Measurements from ENCODE around the gene ABCF3.

ABCF3 gene

DNA sequence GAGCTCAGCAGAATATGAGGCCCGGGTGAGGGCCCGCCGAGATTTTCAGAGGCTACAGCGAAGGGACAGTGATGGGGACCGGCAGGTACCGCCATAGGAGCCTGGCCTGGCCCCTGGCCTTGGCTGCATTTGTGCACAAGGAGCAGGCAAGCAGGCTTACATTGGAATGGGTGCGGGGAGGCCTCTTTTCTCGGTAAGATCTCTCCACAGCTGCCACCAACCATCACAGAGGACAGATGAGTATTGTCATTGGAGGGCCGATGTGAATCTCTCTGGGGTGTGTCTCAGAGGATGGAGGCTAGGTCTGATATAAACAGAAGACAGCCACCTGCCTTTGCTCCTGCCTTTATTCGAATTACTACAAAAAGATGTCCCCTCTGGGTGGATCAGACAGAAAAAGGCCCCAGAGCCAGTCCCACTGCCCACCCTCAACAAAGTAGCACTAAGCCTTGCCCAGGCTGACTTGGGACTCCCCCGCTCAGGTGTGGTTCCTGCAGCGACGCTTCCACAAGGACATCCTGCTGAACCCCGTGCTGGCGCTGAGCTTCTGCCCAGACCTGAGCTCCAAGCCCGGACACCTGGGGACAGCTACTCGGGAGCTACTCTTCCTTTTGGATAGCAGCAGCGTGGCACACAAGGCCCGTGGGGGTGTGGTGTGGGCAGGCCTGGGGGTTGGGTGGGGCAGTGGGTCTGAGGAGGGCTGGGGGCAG lies 48.8 kb downstream of the ABCF3 start:
- no peak for DNase-seq

GRCh38 chr3:184235381-184236032 lies 49.5 kb downstream of the ABCF3 start:
- no peak for DNase-seq

- no peak for DNase-seq
Observed at GRCh38 chr3:184236033-184236410, 50.0 kb downstream of the ABCF3 start.

GRCh38 chr3:184236636-184237035 lies 50.6 kb downstream of the ABCF3 start:
- DNase-seq = no peak

GRCh38 chr3:184237211-184237610 lies 51.2 kb downstream of the ABCF3 start:
- DNase-seq = no peak

DNA sequence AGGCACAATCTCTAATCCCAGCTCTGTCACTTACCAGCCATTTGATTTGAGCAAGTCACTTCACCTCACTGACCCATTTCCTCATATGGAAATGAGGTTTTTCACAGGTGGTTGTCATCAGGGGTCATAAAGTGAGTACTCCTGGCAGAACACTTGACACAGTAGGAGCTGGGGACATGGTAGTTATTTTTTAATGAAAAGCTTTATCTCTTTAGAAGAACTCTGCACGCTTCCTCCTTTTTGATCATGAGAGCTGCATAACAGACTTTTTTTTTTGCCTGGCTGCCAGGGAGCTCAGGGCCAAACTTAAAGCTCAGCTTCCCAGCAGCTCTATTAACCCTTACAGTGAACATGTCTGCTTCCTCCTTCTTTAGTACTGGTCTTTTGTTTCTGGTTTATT lies 51.8 kb downstream of the ABCF3 start:
- DNase-seq = peak in 1 of 2 experiments; percentile 37

- DNase-seq = no peak
Observed at GRCh38 chr3:184238246-184238818, 52.3 kb downstream of the ABCF3 start.

GRCh38 chr3:184239221-184239620 lies 53.2 kb downstream of the ABCF3 start:
- no peak for DNase-seq

GRCh38 chr3:184239708-184240107 lies 53.7 kb downstream of the ABCF3 start:
- DNase-seq = no peak

DNA sequence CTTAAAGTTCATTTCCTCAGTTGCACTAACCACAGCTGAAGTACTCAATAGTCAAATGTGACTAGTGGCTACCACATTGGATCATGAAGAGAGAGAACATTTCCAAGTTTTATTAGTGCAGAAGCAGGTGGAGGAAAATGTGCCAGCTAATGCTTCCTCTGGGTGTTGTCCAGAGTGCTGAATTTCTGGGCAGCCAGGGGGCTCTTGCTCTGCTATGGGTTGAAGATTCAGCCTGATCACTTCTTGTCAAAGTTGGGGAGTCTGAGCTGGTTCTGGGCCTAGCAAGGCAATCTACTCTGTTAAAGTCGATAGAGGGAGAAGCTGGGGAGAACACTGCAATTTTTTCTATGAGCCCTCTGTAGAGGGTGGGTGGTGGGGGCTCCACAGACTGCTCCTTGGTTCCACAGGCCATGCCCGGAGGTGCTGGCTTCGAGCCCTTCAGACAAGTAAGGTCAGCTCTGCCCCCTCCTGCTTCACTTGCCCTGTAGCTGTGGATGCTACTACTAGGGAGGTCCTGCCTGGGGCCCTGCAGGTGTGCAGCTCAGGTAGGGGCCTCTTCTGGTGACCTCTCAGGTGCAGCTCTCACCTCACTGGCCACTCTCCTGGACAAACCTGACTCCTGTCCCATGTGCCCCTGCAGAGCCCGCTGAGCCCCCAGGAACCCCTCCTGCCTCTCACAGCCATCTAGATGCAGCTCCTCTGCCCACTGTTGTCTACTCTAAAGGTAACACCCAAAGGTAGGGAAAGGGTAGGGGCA lies 54.6 kb downstream of the ABCF3 start:
- no peak for DNase-seq

DNA sequence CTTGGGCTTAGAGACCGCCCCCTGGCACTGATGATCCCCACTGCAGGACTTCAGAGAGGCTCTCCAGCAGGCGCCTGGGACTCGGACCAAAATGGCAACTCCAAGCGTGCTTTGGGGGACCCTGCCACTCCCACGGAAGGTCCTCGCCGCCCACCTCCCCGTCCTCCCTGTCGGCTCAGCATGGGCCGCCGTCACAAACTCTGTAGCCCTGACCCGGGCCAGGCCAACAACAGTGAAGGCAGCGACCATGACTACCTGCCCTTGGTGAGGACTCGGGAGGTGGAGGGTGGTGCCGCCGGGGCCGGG lies 55.1 kb downstream of the ABCF3 start:
- no peak for DNase-seq

DNA sequence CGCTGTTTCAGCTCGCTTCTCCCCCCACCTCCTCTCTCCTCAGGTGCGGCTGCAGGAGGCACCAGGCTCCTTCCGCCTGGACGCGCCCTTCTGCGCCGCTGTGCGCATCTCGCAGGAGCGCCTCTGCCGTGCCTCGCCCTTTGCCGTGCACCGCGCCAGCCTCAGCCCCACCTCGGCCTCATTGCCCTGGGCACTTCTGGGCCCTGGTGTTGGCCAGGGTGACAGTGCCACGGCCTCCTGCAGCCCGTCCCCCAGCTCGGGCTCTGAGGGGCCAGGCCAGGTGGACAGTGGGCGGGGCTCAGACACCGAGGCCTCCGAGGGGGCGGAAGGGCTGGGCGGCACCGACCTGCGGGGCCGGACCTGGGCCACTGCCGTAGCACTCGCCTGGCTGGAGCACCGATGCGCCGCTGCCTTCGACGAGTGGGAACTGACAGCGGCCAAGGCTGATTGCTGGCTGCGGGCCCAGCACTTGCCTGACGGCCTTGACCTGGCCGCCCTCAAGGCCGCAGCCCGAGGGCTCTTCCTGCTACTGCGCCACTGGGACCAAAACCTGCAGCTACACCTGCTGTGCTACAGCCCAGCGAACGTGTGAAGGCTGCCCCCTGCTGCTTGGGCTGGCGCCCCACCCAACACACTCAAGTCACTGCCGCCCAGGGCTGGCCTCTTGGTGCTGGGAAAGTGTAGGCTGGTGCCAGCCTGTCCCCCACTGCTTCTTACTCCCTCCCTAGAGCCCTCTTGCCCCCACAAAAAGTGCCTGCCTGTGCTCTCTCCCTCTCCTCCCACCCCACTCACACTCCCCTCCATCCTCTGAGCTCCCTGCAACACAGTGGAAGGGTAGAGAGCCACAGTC lies 55.7 kb downstream of the ABCF3 start:
- DNase-seq = peak in 1 of 2 experiments; percentile 30

DNA sequence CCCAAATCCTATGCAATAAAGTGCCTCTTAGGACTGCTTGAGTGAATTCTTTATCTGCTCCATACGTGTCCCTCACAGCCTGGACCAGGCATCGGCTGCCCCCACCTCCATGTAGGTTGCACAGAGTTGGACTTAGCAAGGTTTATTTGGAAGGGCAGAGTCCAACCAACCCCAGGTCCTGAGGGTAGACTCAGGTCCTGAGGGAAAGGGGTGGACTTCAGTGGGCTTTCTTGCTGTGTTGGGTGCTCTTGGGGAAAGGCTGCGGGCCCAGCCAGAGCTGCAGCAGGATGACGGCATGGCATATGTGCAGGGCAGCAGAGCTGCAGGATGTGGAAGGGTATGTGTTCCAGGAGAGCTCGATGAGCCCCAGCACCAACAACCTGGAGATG lies 56.3 kb downstream of the ABCF3 start:
- no peak for DNase-seq

Data from NCI-H2081 (cell line).